GM21619 (cell line): ENCODE results near the gene SIN3A.
"Not testable (repeated sequence)": the region's sequence is repeated elsewhere in the genome, so short reads cannot be mapped to it uniquely, and the experiment has no call there.

Experiments
- ATAC-seq: cut with Tn5 transposase; IDR thresholded peaks from one replicate; pipeline ENCODE4 v1.9.1; 2021; ENCODE audit not compliant: unreplicated experiment

Gene SIN3A

GRCh38 chr15:75383986-75384385, 67.5 kb downstream of the SIN3A start:
- not testable (repeated sequence) for ATAC-seq

- no peak for ATAC-seq
These were observed 70.7 kb downstream of the SIN3A start for GRCh38 chr15:75380773-75381172.

GRCh38 chr15:75371901-75372688, 79.4 kb downstream of the SIN3A start:
- no peak for ATAC-seq

- no peak for ATAC-seq
These were observed 80.0 kb downstream of the SIN3A start for GRCh38 chr15:75371486-75371885.

- no peak for ATAC-seq
These were observed 81.5 kb downstream of the SIN3A start for GRCh38 chr15:75369897-75370581.

GRCh38 chr15:75368689-75369239, 82.7 kb downstream of the SIN3A start:
- ATAC-seq: no peak

- peak; percentile 81 for ATAC-seq
These were observed 83.4 kb downstream of the SIN3A start, which contains the start of gene MAN2C1 for GRCh38 chr15:75367913-75368688. Gene MAN2C1 (minus strand): TSS chr15:75368607. CDS start chr15:75368583, 24 bp downstream.

- ATAC-seq: no peak
These were observed 84.0 kb downstream of the SIN3A start for GRCh38 chr15:75367406-75367912.

- no peak for ATAC-seq
These were observed 84.5 kb downstream of the SIN3A start for GRCh38 chr15:75367006-75367405.

- no peak for ATAC-seq
These were observed 85.3 kb downstream of the SIN3A start for GRCh38 chr15:75366163-75366562.

GRCh38 chr15:75364881-75365280, 86.6 kb downstream of the SIN3A start:
- ATAC-seq: no peak

- no peak for ATAC-seq
These were observed 87.7 kb downstream of the SIN3A start for GRCh38 chr15:75363786-75364185.

GRCh38 chr15:75362642-75363249, 88.7 kb downstream of the SIN3A start:
- no peak for ATAC-seq

- ATAC-seq: no peak
These were observed 89.4 kb downstream of the SIN3A start for GRCh38 chr15:75361989-75362641.

GRCh38 chr15:75361361-75361988, 90.0 kb downstream of the SIN3A start:
- no peak for ATAC-seq

- ATAC-seq: no peak
These were observed 90.6 kb downstream of the SIN3A start for GRCh38 chr15:75360856-75361255.

- ATAC-seq: no peak
These were observed 91.1 kb downstream of the SIN3A start for GRCh38 chr15:75360391-75360790.

GRCh38 chr15:75359537-75360250, 91.8 kb downstream of the SIN3A start:
- no peak for ATAC-seq
